HG02970 (cell line): ENCODE measurements around the gene NTSR1.

ENCODE experiments used
- ATAC-seq: cut with Tn5 transposase; IDR thresholded peaks from one replicate; pipeline ENCODE4 v1.9.1; 2021; ENCODE audit warnings: mild to moderate bottlenecking, moderate library complexity, moderate number of reproducible peaks; ENCODE audit not compliant: unreplicated experiment, low FRiP score

NTSR1 gene

GRCh38 chr20:62723768-62724450 lies 15.3 kb downstream of the NTSR1 start:
- no peak for ATAC-seq

GRCh38 chr20:62724692-62725595 lies 16.3 kb downstream of the NTSR1 start:
- ATAC-seq, result no peak

DNA sequence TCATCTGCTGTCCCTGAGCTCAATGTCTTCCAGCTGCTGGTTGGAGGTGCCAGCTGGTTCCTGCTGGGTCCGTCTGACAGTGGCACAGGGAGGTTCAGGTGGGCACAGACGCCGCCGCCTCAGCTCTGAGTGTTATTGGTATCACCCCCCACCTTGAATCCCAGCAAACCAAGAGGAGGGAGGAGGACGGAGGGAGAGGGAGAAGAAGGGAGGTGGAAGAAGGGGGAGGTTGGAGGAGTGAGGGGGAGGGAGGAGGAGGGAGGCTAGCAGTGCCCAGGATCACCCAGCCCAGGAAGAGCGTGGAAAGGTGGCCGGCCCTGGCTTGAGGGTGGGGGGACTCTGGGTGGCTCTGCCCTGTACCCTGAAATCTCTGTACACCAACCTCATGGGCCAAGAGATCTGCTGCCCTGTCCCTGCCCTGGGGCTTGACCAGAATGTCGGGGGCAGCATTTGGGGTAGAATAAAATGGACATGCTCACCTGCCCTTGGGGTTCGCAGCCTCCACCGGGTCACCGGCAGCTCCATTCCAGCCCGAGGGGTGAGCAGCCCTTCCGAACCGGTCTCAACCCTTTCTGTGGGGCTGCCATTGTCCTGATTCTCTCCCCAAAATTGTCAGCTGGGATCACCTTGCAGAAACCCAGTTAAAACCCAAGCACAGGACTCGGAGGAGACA lies 17.1 kb downstream of the NTSR1 start:
- no peak for ATAC-seq

GRCh38 chr20:62726276-62726675 lies 17.6 kb downstream of the NTSR1 start:
- no peak for ATAC-seq

DNA sequence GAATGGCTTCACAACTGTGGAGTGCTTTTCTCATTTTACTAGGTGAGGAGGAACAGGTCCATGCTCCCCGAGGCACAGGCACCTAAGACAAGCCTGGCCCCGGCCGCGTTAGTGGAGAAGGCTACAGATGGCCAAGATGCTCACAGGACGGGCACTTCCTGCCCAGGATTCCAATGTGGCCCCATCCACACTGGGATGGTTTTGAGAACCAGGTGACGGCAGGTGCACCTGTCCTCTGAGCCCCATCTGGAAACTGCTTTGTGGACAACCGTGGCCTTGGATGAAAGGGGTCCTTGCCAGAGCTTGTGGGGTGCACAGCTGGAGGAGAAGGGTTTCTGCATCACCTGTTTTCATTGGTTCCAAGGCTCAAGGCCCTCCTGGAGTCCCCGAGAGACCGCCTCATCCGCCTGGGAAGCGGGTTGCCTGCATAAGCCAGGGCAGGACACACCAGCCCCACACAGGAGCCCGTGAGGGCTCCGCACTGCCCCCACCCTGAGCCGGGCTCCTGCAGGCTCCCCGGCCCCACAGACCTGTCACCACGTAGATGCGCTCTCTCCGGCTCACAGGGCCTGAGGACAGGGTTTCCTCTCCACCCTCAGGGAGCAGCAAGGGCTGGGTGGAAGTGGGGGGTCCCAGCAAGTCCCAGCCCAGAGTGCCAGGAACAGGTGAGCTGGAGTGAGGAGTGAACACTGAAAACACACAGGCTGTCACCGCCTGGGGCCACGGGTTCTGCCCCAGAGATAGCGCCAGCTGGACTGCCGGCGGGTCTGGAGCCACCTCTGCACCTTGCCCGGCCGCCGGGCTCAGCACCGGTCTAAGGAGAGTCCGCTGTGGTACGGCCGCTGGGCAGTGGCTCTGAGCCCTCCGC lies 18.3 kb downstream of the NTSR1 start:
- ATAC-seq, result no peak

- ATAC-seq, result no peak
Measured at GRCh38 chr20:62727584-62728027, 19.0 kb downstream of the NTSR1 start.

GRCh38 chr20:62728028-62728780 lies 19.6 kb downstream of the NTSR1 start:
- no peak for ATAC-seq

DNA sequence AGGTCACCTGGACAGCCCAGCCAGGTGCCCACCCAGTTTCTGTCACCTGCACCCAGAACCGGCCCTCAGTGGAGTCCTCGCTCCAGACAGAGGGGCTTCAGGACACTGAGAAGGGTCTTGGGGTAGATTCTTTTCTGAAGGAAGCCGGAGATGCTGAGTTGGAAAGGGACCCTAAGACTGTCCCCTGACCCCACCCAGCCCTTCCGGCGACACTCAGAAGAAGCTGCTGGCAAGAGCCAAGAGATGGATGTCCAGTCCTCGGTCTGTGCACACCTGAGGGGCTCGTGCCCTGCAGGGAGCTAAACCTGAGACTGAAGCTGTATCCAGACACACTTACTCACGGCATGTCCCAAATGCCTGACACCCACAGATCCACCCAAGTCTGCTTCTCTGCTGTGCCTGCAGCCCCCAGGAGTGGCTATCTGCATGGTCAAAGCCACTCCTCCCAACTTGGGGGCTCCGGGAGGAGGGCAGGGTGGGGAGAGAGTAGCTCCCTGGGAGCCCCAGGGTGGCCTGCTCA lies 20.2 kb downstream of the NTSR1 start:
- no peak for ATAC-seq

- ATAC-seq, result no peak
Measured at GRCh38 chr20:62730481-62730880, 21.8 kb downstream of the NTSR1 start.

GRCh38 chr20:62732031-62732760 lies 23.6 kb downstream of the NTSR1 start:
- no peak for ATAC-seq

- no peak for ATAC-seq
Measured at GRCh38 chr20:62732842-62733525, 24.3 kb downstream of the NTSR1 start.

DNA sequence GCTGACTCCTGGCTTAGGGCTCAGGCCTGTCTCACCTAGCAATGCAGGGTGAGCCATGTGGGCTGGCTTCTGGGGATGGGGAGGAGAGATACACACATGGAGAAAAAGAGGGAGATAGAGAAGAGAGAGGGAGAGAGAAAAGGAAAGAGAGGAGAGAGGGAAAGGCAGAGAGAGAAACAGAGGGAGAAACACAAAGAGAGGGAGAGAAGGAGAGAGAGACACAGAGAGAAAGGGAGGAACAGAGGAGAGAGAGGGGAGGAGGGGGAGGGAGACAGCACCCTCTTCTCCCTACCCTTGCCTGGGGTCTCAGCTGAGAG lies 24.8 kb downstream of the NTSR1 start:
- no peak for ATAC-seq

GRCh38 chr20:62733891-62734290 lies 25.3 kb downstream of the NTSR1 start:
- ATAC-seq, result no peak

- no peak for ATAC-seq
Measured at GRCh38 chr20:62734326-62734725, 25.7 kb downstream of the NTSR1 start.

GRCh38 chr20:62734881-62735280 lies 26.2 kb downstream of the NTSR1 start:
- no peak for ATAC-seq

GRCh38 chr20:62735331-62735821 lies 26.7 kb downstream of the NTSR1 start:
- no peak for ATAC-seq

- ATAC-seq, result no peak
Measured at GRCh38 chr20:62736026-62736406, 27.4 kb downstream of the NTSR1 start.

DNA sequence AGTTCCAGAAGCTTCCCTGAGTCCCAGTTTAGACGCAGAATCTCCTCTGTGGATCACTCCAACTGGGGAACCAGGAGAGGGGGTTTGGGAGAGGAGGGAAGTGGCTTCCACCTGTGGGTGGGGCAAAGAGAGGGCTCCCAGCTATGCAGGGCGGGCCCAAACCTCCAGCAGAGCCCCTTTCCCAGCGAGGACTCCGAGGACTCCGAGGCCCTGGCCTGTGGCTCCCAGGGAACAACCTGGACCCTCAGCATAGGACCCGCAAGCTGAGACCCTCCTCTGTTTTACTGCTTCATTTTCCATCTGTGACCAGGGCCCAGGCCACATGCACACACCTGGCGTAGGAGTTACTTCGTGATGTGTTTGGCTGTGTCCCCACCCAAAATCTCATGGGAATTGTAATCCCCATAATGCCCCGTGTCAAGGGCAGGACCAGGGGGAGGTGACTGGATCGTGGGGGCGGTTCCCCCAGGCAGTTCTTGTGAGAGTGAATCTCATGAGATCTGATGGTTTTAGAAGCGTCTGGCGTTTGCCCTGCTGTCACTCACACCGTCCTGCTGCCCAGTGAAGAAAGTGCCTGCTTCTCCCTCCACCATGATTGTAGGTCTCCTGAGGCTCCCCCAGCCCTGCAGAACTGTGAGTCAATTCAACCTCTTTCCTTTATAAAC lies 27.9 kb downstream of the NTSR1 start:
- ATAC-seq, result no peak
